HAP-1 (cell line): Measurements from ENCODE around the gene CALHM1.
A peak's percentile ranks its signal among the peaks of the same experiment; 100 is the strongest.

Experiments
- DNase-seq, 2 experiments: peaks; one replicate each; pipeline ENCODE4 v3.0.0-alpha.2; 2016 to 2020; ENCODE audit warnings: low spot score in 2 of 2
- H3K27me3 ChIP-seq: fragments of 250-450 bp; sonication (Bioruptor Pico); 2 replicates; pipeline ENCODE4 v1.5.1; 2020; ENCODE audit warnings: low read depth, mild to moderate bottlenecking, moderate library complexity
- H3K36me3 ChIP-seq: fragments of 250-450 bp; sonication (Bioruptor Pico); replicated peaks from 2 replicates; pipeline ENCODE4 v1.5.1; 2020; ENCODE audit warnings: mild to moderate bottlenecking
- H3K4me1 ChIP-seq: fragments of 250-450 bp; sonication (Bioruptor Pico); 2 replicates; pipeline ENCODE4 v1.5.1; 2020; ENCODE audit warnings: mild to moderate bottlenecking
- H3K4me3 ChIP-seq: fragments of 250-450 bp; sonication (Bioruptor Pico); 2 replicates; pipeline ENCODE4 v1.5.1; 2020; ENCODE audit warnings: mild to moderate bottlenecking, moderate library complexity
- H3K9me3 ChIP-seq: fragments of 250-450 bp; sonication (Bioruptor Pico); 2 replicates; pipeline ENCODE4 v1.5.1; 2020; ENCODE audit warnings: mild to moderate bottlenecking, moderate library complexity
- in situ Hi-C: fragments of 300-500 bp; cut with MboI; formaldehyde crosslinking; loops from 3 replicates; pipeline ENCODE4 v1.14.3; 2020; ENCODE audit warnings: low sequenced_read_pairs, inconsistent platforms, mixed read lengths

The CALHM1 gene

DNA sequence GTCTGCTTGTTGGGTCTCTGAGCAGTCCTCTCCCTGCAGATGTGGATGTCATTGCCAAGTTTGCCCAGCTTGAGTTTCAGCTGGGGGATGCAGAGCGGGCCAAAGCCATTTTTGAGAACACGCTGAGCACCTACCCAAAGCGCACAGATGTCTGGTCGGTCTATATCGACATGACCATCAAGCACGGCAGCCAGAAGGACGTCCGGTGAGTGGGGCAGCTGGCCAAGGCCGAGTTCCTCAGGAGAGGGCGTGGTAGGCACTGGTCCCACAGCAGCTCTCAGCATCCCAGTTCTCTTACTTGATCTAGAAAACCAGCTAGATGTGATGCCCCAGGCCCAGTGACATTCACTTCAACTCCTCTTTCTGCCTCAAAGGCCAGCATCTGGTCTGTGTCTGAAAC, 14.2 kb downstream of the CALHM1 start:
- H3K4me3 ChIP-seq: no peak overlapping the region
- in situ Hi-C loops: no loop called here
- H3K9me3 ChIP-seq: no peaks in the 10 kb centered on the region
- DNase-seq: no peak
- peaks cover 80% of the 10 kb centered on the region for H3K36me3 ChIP-seq
- H3K27me3 ChIP-seq: no peaks in the 10 kb centered on the region
- H3K4me1 ChIP-seq: no peaks in the 10 kb centered on the region

DNA sequence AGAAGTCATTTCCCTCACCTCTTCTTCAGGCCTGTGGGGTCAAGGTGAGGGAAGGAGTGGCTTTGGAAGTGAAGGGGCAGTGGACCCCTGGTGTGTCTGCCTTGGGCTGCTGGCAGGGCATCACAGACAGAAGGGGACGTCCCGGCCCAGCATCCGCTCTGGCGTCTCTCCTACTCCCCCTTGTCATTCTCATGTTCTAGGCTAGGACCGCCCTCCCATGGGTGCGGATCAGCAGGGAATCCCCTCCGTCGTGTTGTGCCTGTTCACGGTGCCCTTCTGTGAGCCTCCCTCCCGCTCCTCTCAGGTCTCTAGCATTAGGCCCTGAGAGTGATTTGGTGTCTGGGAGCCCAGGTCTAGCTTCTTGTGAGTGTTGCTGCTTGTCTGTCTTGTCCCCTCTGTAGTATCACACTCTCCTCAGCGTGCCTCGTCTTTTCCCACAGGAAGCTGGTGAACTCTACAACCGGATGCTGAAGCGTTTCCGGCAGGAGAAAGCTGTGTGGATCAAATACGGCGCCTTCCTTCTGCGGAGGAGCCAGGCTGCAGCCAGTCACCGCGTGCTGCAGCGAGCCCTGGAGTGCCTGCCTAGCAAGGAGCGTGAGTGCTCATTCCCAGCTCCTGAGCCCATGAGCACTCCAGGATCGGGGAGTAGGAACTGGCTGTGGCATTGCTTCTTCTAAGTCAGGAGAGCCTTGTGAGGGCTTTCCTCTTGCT, 15.1 kb downstream of the CALHM1 start:
- no peak overlapping the region for H3K4me3 ChIP-seq
- H3K4me1 ChIP-seq: no peaks in the 10 kb centered on the region
- no peak for DNase-seq
- H3K27me3 ChIP-seq: no peaks in the 10 kb centered on the region
- no peaks in the 10 kb centered on the region for H3K9me3 ChIP-seq
- in situ Hi-C loops: no loop called here
- H3K36me3 ChIP-seq: peaks cover 87% of the 10 kb centered on the region

DNA sequence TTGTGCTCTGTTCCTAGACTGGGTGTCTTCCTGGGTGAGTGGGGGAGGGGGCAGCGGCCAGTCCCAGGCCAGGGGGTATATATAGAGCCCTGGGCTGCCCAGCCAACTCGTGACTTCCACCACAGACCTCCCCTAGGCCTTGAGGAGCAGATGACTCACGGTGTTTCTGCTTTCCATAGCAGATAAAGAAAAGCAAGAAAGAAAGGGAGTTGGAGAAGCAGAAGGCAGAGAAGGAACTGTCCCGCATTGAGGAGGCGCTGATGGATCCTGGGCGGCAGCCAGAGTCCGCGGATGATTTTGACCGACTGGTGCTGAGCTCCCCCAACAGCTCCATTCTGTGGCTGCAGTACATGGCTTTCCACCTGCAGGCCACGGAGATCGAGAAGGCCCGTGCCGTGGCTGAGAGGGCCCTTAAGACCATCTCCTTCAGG, 16.7 kb downstream of the CALHM1 start:
- peaks cover 98% of the 10 kb centered on the region for H3K36me3 ChIP-seq
- no peaks in the 10 kb centered on the region for H3K9me3 ChIP-seq
- no peak overlapping the region for H3K4me3 ChIP-seq
- in situ Hi-C loops: no loop called here
- H3K4me1 ChIP-seq: no peaks in the 10 kb centered on the region
- H3K27me3 ChIP-seq: no peaks in the 10 kb centered on the region
- no peak for DNase-seq

DNA sequence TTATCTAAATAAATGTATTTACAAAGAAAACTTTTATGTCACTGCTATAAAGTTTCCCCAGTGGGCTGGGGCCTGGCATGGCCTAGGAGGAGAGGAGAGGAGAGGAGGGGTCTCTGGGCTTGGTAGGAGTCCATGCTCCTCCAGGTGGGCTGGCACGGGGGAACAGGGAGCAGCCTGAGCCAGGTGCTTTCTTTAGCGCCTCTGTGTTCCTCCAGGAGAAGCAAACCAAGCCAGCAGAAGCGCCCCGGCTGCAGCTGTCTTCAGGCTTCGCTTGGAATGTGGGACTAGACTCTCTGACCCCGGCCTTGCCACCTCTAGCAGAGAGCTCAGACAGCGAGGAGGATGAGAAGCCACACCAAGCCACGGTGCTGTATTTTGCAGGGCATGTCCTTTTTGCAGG, 17.1 kb downstream of the CALHM1 start:
- Histone ChIP-seq H3K4me1 (no peaks in the 10 kb centered on the region), H3K36me3 (peaks cover 98% of the 10 kb centered on the region), H3K27me3 (no peaks in the 10 kb centered on the region), H3K4me3 (no peak overlapping the region), H3K9me3 (no peaks in the 10 kb centered on the region)
- in situ Hi-C loops: no loop called here
- no peak for DNase-seq

DNA sequence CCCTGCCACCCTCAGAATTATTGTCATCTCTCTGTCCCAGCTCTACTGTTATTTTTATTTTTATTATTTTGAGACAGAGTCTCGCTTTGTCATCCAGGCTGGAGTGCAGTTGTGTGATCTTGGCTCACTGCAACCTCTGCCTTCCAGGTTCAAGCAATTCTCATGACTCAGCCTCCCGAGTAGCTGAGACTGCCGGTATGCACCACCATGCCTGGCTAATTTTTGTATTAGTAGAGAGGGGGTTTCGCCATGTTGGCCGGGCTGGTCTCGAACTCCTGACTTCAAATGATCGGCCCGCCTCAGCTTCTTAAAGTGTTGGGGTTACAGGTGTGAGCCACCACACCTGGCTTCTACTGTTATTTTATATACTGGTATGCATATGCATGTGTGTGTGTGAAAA, 17.5 kb downstream of the CALHM1 start:
- no peaks in the 10 kb centered on the region for H3K9me3 ChIP-seq
- no peak overlapping the region for H3K4me3 ChIP-seq
- in situ Hi-C loops: no loop called here
- peaks cover 98% of the 10 kb centered on the region for H3K36me3 ChIP-seq
- no peak for DNase-seq
- no peaks in the 10 kb centered on the region for H3K27me3 ChIP-seq
- no peaks in the 10 kb centered on the region for H3K4me1 ChIP-seq

DNA sequence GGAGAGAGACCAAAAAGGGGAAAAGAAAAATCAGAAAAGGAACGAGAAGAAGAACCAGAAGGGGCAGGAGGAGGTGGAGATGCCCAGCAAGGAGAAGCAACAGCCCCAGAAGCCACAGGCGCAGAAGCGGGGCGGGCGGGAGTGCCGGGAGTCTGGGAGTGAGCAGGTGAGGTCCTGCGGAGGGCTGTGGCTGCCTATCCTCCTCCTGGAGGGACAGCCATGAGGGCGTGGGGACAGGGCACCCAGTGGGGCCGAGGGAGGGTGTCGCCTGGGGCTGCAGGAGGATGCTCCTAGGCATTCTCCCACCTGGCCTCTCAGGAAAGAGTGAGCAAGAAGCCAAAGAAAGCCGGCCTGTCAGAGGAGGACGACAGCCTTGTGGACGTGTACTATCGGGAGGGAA, 18.3 kb downstream of the CALHM1 start:
- DNase-seq: no peak
- no peaks in the 10 kb centered on the region for H3K9me3 ChIP-seq
- H3K4me3 ChIP-seq: no peak overlapping the region
- H3K36me3 ChIP-seq: peaks cover 96% of the 10 kb centered on the region
- in situ Hi-C loops: no loop called here
- no peaks in the 10 kb centered on the region for H3K4me1 ChIP-seq
- no peaks in the 10 kb centered on the region for H3K27me3 ChIP-seq

DNA sequence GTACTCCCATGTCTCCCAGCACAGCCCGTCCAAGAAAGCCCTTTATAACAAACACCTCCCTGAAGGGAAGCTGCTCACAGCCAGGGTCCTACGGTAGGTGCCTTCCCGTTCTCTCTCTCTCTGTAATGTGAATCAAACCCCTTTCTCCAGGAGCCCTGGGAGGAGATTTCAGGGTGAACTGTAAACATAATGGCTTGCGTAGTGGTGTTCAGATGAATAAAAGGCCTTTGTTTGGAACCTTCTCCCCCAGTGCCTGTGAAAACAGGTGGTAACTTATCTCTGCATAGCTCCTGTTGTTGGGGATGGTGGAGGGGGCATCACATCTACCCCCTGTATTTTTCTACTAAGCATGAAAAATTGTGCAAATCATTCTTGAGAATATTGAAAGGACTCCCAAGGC, 18.9 kb downstream of the CALHM1 start:
- no peaks in the 10 kb centered on the region for H3K27me3 ChIP-seq
- H3K36me3 ChIP-seq: peaks cover 94% of the 10 kb centered on the region
- H3K4me1 ChIP-seq: no peaks in the 10 kb centered on the region
- H3K9me3 ChIP-seq: no peaks in the 10 kb centered on the region
- DNase-seq: no peak
- no peak overlapping the region for H3K4me3 ChIP-seq
- in situ Hi-C loops: no loop called here

DNA sequence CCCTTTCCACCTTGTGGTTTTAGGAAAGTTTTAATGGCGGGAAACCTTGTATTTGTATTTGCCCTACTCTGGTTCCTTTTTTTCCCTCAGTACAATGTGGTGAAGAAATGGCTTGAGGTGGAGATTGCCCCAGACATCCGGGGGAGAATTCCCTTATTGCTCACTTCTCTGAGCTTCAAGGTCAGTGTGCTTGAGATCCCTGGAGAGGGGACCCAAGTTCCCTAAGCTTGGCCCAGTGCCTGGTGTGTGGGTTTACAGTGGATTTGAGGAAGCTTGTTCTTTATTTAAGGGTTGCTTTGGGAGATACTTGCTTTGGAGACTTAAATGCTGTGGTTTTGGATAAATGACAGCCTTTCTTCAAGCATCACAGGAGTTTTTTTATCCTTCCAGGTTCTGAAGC, 24.8 kb downstream of the CALHM1 start:
- Histone ChIP-seq H3K36me3 (peaks cover 94% of the 10 kb centered on the region), H3K27me3 (no peaks in the 10 kb centered on the region), H3K4me3 (no peak overlapping the region), H3K9me3 (no peaks in the 10 kb centered on the region), H3K4me1 (peaks cover 4% of the 10 kb centered on the region; the same call in 1 of the 2 replicates)
- in situ Hi-C loops: no loop called here
- DNase-seq: no peak

DNA sequence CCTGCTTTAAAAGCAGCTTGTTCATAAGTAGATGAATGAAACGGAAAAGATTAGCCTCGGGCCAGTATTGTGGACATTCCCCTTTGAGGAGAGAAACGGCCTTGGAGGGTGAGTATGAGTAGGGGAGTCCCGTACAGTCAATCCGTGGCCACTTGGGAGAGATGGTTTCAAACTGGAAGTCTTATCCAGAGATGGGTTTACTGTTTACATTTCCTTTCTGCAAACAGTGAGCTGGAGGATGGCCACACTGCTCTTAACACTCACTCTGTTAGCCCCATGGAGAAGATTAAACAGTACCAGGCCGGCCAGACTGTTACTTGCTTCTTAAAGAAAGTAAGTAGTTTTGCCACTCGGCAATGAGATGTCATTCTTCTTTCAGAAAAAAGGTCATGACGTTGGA, 26.8 kb downstream of the CALHM1 start:
- DNase-seq: peak in 1 of 2 experiments; percentile 46
- no peaks in the 10 kb centered on the region for H3K9me3 ChIP-seq
- in situ Hi-C loops: no loop called here
- H3K27me3 ChIP-seq: no peaks in the 10 kb centered on the region
- peaks cover 93% of the 10 kb centered on the region for H3K36me3 ChIP-seq
- no peak overlapping the region for H3K4me3 ChIP-seq
- H3K4me1 ChIP-seq: peaks cover 4% of the 10 kb centered on the region; the same call in 1 of the 2 replicates

DNA sequence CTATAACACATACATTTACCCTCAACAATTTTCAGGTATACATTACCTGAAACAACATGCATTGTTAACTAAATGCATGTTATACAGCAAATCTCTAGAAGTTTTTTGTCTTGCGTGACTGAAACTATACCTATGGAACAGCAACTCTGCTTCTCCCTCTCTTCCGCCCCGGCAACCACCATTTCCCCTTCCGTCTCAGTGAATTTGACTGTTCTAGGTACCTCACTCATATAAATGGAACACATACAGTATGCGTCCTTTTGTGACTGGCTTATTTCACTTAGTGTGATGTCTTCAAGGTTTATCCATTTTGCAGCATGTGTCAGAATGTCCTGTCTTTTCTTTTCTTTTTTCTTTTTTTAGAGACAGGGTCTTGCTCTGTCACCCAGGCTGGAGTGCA, 29.1 kb downstream of the CALHM1 start:
- Histone ChIP-seq H3K4me1 (peaks cover 4% of the 10 kb centered on the region; the same call in 1 of the 2 replicates), H3K4me3 (no peak overlapping the region), H3K9me3 (no peaks in the 10 kb centered on the region), H3K36me3 (peaks cover 93% of the 10 kb centered on the region), H3K27me3 (no peaks in the 10 kb centered on the region)
- in situ Hi-C loops: no loop called here
- no peak for DNase-seq

DNA sequence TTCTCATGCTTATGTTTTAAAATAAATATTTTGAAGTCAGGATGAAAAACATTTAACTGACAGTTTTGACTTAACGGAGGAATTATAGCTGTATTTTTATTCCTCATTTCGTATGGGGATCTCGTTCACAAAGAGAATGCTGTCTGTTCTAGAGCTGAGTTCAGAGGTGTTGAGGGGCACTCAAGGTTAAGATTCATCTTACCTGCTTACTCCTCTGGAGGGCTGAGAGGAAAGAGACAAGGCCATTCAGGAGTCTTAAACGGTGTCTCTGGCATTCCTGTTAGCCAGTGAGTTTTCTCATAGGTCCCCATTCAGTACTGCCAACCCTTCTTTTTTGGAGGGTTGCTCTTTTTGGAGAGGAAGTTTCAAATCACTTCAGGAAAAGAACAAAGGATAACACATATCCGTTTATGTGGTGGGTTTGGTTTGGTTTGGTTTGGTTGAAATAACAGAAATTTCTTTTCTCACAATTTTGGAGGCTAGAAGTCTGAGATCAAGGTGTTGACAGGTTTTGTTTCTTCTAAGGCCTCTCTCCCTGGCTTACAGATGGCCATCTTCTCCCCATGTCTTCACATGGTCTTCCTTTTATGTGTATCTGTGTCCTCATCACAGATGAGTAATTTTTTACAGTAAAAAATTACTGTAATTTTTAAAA, 29.6 kb downstream of the CALHM1 start:
- no peak for DNase-seq
- Histone ChIP-seq H3K9me3 (no peaks in the 10 kb centered on the region), H3K4me3 (no peak overlapping the region), H3K27me3 (no peaks in the 10 kb centered on the region), H3K4me1 (peaks cover 4% of the 10 kb centered on the region; the same call in 1 of the 2 replicates), H3K36me3 (peaks cover 93% of the 10 kb centered on the region)
- in situ Hi-C loops: no loop called here

DNA sequence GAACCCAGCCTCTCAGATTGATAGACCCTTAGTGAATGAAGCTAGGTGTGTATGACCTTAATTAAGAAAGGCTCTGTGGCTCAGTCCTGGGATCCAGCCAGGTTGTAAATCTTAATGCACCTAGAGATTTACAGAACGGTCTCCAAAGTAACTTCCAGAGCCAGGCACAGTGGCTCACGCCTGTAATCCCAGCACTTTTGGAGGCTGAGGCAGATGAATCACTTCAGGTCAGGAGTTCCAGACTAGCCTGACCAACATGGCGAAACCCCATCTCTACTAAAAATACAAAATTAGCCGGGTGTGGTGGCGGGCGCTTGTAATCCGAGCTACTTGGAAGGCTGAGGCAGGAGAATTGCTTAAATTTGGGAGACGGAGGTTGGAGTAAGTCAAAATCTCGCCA, 30.8 kb downstream of the CALHM1 start:
- peaks cover 4% of the 10 kb centered on the region; the same call in 1 of the 2 replicates for H3K4me1 ChIP-seq
- in situ Hi-C loops: no loop called here
- H3K9me3 ChIP-seq: no peaks in the 10 kb centered on the region
- no peak overlapping the region for H3K4me3 ChIP-seq
- H3K36me3 ChIP-seq: peaks cover 93% of the 10 kb centered on the region
- no peak for DNase-seq
- no peaks in the 10 kb centered on the region for H3K27me3 ChIP-seq

DNA sequence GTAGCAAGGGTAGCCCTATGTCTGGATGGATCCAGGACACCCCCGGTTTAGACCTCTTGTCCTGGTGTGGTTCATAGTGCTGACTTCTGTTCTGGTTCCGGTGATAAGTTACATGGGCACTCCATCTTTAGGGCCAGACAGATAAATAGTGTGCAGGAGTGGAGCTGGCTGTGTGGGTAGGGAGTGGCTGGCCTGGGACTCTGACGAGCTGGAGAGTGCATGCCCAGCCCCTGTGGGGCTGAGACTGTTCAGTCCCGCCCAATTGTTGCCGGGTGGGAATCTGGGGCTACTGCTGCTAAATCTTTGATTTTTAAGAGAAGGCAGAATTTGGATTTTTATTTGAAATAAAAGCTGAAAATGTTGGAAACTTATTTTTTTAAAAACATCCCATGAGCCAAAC, 35.0 kb downstream of the CALHM1 start:
- H3K4me3 ChIP-seq: no peak overlapping the region
- in situ Hi-C loops: no loop called here
- no peaks in the 10 kb centered on the region for H3K27me3 ChIP-seq
- H3K4me1 ChIP-seq: no peaks in the 10 kb centered on the region
- no peaks in the 10 kb centered on the region for H3K9me3 ChIP-seq
- H3K36me3 ChIP-seq: peaks cover 84% of the 10 kb centered on the region
- DNase-seq: no peak

DNA sequence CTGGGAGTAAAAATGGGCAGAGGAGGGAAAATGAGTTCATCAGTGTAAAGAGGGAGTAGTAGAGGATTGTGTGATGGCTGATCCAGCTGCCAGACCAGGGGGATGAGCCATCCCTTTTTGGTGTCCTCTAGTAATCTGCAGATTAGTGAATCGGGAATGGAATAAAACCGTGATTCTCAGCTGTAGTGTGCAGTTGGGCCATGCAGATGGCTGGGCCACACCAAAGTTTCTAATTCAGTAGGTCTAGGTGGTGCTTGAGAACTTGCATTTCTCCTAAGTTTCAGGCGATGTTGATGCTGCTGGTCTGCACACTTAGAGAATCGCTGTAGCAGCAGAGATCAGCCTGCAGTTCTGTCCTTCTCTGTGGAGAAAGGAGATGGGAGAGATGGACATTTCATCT, 39.6 kb downstream of the CALHM1 start:
- H3K9me3 ChIP-seq: no peaks in the 10 kb centered on the region
- no peaks in the 10 kb centered on the region for H3K4me1 ChIP-seq
- no peak overlapping the region for H3K4me3 ChIP-seq
- no peak for DNase-seq
- no peaks in the 10 kb centered on the region for H3K27me3 ChIP-seq
- peaks cover 87% of the 10 kb centered on the region for H3K36me3 ChIP-seq
- in situ Hi-C loops: no loop called here
